Nucleus accumbens (tissue), 56 donors: ENCODE results near the gene CNGA2.

Experiments used
- DNase-seq, 56 donors: peaks; one replicate each; lab custom pipeline; 2025; lab: John Stamatoyannopoulos, UW

Gene CNGA2

GRCh38 chrX:151793886-151794285 lies 59.3 kb downstream of the CNGA2 start:
- no peak for DNase-seq
